NCI-H226 (cell line): ENCODE results near the gene MSRB3.
A peak's percentile ranks its signal among the peaks of the same experiment; 100 is the strongest.
"Not testable (repeated sequence)": the region's sequence is repeated elsewhere in the genome, so short reads cannot be mapped to it uniquely, and the experiment has no call there.

Experiments used
- DNase-seq: peaks from one replicate; pipeline ENCODE4 v3.0.0-alpha.2; 2015

Gene MSRB3

GRCh38 chr12:65278576-65279368 is at the start of gene MSRB3:
TSS of gene MSRB3 (plus strand) at chr12:65278683. CDS start at chr12:65308580, 29,897 bp downstream.
- DNase-seq: peak; percentile 76

GRCh38 chr12:65229441-65229840 is 49.0 kb upstream of the MSRB3 start:
- peak; percentile 80 for DNase-seq

- DNase-seq: no peak
These were observed 45.9 kb upstream of the MSRB3 start for GRCh38 chr12:65232476-65233077.

- no peak for DNase-seq
These were observed 41.3 kb upstream of the MSRB3 start for GRCh38 chr12:65237153-65237552.

- DNase-seq: no peak
These were observed 39.9 kb upstream of the MSRB3 start for GRCh38 chr12:65238609-65239008.

GRCh38 chr12:65248656-65249633 is 29.5 kb upstream of the MSRB3 start:
- no peak for DNase-seq

- DNase-seq: no peak
These were observed 26.0 kb upstream of the MSRB3 start for GRCh38 chr12:65252515-65252914.

- no peak for DNase-seq
These were observed 20.5 kb upstream of the MSRB3 start for GRCh38 chr12:65257986-65258385.

- no peak for DNase-seq
These were observed 19.0 kb upstream of the MSRB3 start for GRCh38 chr12:65259501-65259900.

- no peak for DNase-seq
These were observed 14.7 kb upstream of the MSRB3 start for GRCh38 chr12:65263777-65264176.

- no peak for DNase-seq
These were observed 12.1 kb upstream of the MSRB3 start for GRCh38 chr12:65266408-65266807.

- DNase-seq: peak; percentile 32
These were observed 8.9 kb upstream of the MSRB3 start for GRCh38 chr12:65269603-65270002.

- DNase-seq: no peak
These were observed 3.7 kb upstream of the MSRB3 start for GRCh38 chr12:65274602-65275272.

- DNase-seq: no peak
These were observed 2.9 kb upstream of the MSRB3 start for GRCh38 chr12:65275627-65276026.

- no peak for DNase-seq
These were observed 1.5 kb upstream of the MSRB3 start for GRCh38 chr12:65276916-65277530.

GRCh38 chr12:65277994-65278575 is 398 bp upstream of the MSRB3 start:
- DNase-seq: no peak

- no peak for DNase-seq
These were observed 1.1 kb downstream of the MSRB3 start for GRCh38 chr12:65279369-65280112.

- DNase-seq: no peak
These were observed 1.8 kb downstream of the MSRB3 start for GRCh38 chr12:65280306-65280705.

- no peak for DNase-seq
These were observed 4.4 kb downstream of the MSRB3 start for GRCh38 chr12:65282840-65283239.

GRCh38 chr12:65285532-65285931 is 7.0 kb downstream of the MSRB3 start:
- not testable (repeated sequence) for DNase-seq

GRCh38 chr12:65287426-65287825 is 8.9 kb downstream of the MSRB3 start:
- DNase-seq: no peak
